GM12801 (cell line): ENCODE data around the gene LSM5.

Experiments used
- TF ChIP-seq, protein P1 (sequence below): IDR thresholded peaks from one replicate; pipeline ENCODE4 v1.5.1; 2011; ENCODE audit warnings: control low read depth; ENCODE audit not compliant: insufficient read length; ENCODE audit errors: extremely low read depth

The LSM5 gene

DNA sequence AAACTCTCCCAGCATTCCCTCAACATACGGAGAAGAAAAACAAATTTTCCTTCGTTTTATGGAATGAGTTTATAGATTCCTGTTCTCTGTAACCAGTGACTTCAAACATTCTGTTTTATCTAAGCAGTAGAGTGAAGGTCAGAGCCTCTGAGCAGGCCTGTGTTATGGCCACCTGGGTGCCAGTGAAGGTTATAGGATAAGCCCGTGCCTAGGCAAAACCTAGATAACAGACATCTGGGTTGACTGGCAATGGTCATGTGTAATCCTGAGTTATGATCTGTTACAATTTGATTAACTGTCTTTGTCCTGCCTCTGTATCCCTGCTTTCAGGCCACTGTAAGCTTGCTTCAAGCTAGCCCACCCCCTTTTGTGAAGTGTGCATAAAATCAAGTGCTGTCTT lies 8.3 kb downstream of the LSM5 start:
- TF ChIP-seq, protein P1, sequence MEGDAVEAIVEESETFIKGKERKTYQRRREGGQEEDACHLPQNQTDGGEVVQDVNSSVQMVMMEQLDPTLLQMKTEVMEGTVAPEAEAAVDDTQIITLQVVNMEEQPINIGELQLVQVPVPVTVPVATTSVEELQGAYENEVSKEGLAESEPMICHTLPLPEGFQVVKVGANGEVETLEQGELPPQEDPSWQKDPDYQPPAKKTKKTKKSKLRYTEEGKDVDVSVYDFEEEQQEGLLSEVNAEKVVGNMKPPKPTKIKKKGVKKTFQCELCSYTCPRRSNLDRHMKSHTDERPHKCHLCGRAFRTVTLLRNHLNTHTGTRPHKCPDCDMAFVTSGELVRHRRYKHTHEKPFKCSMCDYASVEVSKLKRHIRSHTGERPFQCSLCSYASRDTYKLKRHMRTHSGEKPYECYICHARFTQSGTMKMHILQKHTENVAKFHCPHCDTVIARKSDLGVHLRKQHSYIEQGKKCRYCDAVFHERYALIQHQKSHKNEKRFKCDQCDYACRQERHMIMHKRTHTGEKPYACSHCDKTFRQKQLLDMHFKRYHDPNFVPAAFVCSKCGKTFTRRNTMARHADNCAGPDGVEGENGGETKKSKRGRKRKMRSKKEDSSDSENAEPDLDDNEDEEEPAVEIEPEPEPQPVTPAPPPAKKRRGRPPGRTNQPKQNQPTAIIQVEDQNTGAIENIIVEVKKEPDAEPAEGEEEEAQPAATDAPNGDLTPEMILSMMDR, result no peak

DNA sequence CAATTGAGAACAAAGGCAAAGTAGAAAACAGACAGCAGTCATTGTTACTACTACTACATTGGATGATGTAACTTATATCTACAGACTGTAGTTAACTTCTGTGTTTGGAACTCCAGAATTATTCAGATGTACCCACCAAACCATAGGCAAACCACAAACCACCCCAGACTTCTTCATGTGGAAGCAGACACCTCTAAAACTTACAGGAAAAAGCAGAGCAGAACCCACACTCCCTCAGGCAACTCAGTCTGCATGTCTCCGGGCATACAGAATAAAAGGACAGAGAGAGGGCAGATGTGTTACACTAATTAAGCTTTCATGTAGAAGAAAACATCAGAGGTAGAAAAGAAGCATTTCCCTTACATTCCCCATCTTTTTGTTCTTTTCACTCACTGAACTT lies 9.0 kb downstream of the LSM5 start:
- TF ChIP-seq, protein P1, result no peak

DNA sequence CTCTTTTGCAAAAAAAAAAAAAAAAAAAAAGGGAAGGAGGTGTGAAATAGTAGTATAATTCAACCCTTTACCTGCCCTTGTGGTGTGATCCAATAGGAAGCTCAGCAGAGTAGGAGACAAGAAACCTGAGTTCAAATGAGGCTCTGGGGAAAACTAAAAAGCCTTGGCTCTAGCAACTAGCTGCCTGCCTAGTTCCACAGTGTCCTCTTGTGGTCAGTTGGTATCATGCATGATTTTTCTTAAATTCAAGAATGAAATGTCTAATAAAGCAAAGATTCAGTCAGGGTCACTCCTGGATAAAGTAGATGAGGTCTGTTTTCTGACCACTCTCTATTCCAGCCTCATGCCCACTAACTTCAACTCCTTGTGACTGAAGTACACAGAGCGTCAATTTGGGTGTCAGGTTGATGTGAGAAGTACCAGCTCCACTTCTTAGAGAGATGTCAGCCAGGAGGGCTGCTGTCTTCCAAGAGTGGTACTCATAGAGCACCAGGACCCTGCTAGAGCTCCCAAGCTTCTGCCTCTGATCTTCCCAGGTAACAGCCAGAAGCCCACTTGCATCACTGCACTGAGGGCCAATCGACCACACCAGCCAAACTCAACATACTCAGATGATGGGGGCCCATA lies 10.5 kb downstream of the LSM5 start:
- TF ChIP-seq, protein P1, result no peak

DNA sequence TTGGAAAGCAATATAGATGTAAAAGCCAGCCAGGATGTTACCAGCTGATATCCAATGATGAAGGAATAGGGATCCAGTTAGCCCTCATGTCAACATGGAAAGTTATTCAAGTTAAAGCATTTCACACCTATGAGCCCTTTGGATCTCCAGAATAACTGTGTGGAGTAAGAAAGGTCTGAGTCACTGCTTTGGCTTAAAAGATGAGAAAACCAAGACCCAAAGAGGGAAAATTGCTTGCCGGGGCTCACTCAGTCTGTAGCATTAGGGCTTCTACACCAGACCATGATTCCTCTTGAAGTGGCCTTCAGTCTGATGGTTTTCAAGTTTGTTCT lies 12.6 kb downstream of the LSM5 start:
- TF ChIP-seq, protein P1, result no peak

DNA sequence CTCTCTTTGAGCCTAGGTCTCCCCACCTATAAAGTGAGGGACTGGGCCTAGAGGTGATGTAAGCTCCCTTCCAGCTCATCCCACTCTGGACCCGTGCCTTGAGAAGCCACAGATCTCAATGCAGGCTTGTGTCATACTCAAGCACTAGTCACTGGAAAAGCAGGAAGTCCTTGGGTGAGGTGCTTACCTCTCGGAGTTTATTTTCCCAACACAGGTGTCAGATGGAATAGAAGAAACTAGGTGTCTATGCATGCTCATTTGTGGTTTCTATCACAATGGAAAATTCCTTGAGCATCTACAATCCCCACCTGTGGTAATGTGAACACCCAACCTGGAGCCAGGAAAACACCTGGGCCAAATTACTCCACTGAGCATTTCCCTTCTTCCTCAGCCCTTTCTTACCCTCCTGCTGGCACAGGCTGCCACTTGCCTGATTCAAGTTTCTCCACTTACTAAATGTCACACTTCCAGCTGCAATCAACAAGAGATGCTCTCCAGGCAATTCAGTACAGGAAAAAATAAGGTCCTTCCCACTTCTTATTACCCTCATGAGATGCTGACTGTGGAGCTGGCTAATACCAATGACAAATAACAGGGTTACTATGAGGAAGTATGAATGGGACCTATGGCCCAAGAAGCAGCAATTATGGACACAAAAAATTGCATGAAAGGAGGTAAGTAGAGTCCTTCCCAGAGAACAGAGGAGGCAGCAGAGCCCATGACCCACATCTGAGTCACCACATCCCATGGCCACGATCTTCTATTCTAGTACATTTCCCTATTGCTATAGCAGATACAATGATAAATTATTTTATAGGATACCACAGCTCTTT lies 13.1 kb downstream of the LSM5 start:
- TF ChIP-seq, protein P1, result no peak

DNA sequence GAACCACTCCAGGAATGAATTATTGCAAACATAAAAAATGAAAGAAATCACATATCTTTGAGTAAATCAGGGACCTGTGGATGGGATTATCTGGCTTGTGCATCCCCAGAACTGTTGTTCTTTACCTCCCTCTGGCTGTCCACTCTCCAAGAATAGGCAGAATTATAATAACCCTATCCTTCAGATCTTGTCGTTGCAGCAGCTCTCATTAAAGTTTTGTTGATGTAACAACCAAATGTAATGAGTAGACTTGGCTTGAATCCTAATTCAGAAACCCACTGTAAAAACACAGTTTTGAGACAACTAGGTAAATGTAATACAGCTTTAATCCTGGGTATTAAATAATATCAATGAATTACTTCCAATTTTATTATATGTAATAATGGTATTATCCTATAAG lies 16.2 kb downstream of the LSM5 start:
- TF ChIP-seq, protein P1, result no peak

DNA sequence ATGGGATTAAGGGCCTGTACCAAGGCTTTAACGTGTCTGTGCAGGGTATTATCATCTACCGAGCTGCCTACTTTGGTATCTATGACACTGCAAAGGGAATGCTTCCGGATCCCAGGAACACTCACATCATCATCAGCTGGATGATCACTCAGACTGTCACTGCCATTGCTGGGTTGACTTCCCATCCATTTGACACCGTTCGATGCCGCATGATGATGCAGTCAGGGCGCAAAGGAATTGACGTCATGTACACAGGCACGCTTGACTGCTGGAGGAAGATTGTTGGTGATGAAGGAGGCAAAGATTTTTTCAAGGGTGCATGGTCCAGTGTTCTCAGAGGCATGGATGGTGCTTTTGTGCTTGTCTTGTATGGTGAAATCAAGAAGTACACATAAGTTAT lies 18.2 kb downstream of the LSM5 start:
- TF ChIP-seq, protein P1, result no peak
